ENCODE results near the gene CXorf66. TPM values are rescaled to one million over a fixed set of nuclear protein-coding genes. Genes with fewer than 3 reads are reported as not detected.

CXorf66 gene, protein sequence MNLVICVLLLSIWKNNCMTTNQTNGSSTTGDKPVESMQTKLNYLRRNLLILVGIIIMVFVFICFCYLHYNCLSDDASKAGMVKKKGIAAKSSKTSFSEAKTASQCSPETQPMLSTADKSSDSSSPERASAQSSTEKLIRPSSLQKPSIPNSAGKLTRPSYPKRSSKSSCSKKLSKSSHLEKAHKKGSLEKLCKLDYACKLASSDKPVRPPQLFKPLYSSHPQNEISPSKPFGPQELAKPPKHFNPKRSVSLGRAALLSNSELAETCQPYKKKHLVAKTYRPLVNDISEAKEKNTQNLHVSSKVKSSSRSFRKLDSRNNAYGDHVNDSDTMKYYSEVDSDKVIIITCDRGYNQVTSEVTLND
- total RNA-seq, result not detected in 2 replicates

DNA sequence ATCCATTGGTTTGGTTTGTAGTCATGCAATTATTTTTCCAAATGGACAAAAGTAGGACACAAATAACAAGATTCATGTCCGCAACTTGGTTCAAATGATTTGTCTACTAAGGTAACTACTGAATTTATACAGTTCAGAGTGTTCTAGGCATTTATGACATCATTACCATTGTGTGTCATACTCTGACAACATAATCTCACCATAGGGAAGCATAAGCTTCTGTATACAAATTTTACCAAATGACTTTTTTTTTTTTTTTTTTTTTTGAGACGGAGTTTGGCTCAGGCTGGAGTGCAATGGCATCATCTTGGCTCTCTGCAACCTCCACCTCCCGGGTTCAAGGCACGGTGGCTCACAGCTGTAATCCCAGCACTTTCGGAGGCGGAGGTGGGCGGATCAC, at the start of gene CXorf66:
CXorf66 (minus strand) TSS at position 101 of the 400 bp plus-strand sequence; CDS start at position 76, 25 bp downstream.

GRCh38 chrX:139932901-139933796, 32.2 kb downstream of the CXorf66 start, which contains the start of gene ATP11C:
Gene ATP11C (minus strand): TSS chrX:139933053. CDS start chrX:139932042, 1,011 bp downstream.

Other genes starting within 250 kb of the CXorf66 start
- 23.6 and 27.8 TPM in 2 replicates for gene ATP11C, start 32.5 kb downstream of the CXorf66 start, total RNA-seq